ENCODE measurements around the gene INAFM2.

DNA sequence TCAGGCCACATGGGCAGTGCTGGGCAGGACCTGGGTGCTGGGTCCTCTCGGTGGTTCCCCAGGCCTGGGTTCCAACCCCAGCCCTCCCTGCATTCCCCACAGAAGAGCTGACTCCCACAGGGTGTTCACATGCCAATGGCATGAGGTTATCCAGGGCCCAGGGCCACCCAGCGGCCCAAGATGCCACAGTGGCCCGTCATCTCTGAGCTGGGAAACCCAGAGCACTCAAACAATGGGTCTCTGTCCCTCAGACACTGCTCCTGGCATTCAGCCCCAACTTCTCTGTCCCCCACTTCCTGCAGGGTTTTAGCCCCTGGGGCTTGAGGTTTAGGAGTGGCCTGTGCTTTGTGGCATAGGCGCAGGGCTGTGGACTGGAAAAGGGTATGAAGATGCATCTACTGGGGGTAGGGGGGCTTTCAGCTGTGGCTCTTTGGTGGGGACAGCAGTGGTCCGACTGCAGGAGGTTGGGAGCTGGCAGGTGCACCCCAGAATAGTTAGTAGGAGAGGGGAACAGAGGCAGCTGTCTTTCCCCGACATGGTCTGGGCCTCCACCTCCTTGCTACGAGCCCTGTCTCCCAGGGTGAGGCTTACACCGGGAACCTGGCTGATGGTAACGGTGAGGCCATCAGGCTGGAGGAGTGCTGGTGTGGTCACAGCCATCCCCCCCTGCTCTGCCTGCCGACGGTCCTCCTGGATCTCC lies 15.6 kb downstream of the INAFM2 start:
- TF ChIP-seq, protein P1, sequence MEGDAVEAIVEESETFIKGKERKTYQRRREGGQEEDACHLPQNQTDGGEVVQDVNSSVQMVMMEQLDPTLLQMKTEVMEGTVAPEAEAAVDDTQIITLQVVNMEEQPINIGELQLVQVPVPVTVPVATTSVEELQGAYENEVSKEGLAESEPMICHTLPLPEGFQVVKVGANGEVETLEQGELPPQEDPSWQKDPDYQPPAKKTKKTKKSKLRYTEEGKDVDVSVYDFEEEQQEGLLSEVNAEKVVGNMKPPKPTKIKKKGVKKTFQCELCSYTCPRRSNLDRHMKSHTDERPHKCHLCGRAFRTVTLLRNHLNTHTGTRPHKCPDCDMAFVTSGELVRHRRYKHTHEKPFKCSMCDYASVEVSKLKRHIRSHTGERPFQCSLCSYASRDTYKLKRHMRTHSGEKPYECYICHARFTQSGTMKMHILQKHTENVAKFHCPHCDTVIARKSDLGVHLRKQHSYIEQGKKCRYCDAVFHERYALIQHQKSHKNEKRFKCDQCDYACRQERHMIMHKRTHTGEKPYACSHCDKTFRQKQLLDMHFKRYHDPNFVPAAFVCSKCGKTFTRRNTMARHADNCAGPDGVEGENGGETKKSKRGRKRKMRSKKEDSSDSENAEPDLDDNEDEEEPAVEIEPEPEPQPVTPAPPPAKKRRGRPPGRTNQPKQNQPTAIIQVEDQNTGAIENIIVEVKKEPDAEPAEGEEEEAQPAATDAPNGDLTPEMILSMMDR (IDR thresholded peaks at IDR 0.05; ENCODE audit: low read depth, low read length, missing input control): no peak
- no peak for TF ChIP-seq YY1 (IDR thresholded peaks at IDR 0.05)

Data from liver (tissue), 2 donors.